SU-DHL-6 (cell line): ENCODE measurements around the gene RMP24.

Experiments
- H2AFZ ChIP-seq: fragments of 200-600 bp; sonication (generic); 2 replicates; pipeline ENCODE4 v1.6.1; 2014; ENCODE audit warnings: low read depth, mild to moderate bottlenecking, moderate library complexity, mixed read lengths, antibody characterized with exemption, low read length; ENCODE audit not compliant: severe bottlenecking
- H3F3A ChIP-seq: fragments of 200-600 bp; shearing (Covaris generic); 2 replicates; pipeline ENCODE4 v1.6.0; 2016; ENCODE audit warnings: antibody characterized with exemption, mild to moderate bottlenecking; ENCODE audit not compliant: insufficient read depth
- H3K27ac ChIP-seq: fragments of 200-600 bp; sonication (generic); 2 replicates; pipeline ENCODE4 v1.5.1; 2016; ENCODE audit warnings: low read depth, mild to moderate bottlenecking, low read length, moderate library complexity, mixed read lengths
- H3K27me3 ChIP-seq: fragments of 200-600 bp; sonication (generic), shearing (Covaris generic); 2 replicates; pipeline ENCODE4 v1.6.0; 2014; ENCODE audit warnings: mild to moderate bottlenecking, low read length
- H3K36me3 ChIP-seq: fragments of 200-600 bp; sonication (generic); 2 replicates; pipeline ENCODE4 v1.6.1; 2014; ENCODE audit warnings: mild to moderate bottlenecking, low read length, mixed read lengths
- H3K4me2 ChIP-seq: fragments of 300-600, 200-600 bp; shearing (Covaris generic), sonication (generic); 2 replicates; pipeline ENCODE4 v1.6.0; 2014; ENCODE audit warnings: low read length, low read depth, mild to moderate bottlenecking; ENCODE audit not compliant: poor library complexity, severe bottlenecking
- H3K4me3 ChIP-seq: fragments of 200-600 bp; sonication (generic); 2 replicates; pipeline ENCODE4 v1.5.1; 2014; ENCODE audit warnings: antibody characterized with exemption, low read length, mild to moderate bottlenecking, mixed read lengths; ENCODE audit not compliant: insufficient read depth, poor library complexity, severe bottlenecking
- H3K79me2 ChIP-seq: fragments of 200-600 bp; sonication (generic); 2 replicates; pipeline ENCODE4 v1.6.1; 2014; ENCODE audit warnings: mild to moderate bottlenecking, low read length, moderate library complexity; ENCODE audit not compliant: insufficient read depth
- H3K9ac ChIP-seq: fragments of 200-600 bp; sonication (generic); 2 replicates; pipeline ENCODE4 v1.7.0; 2014; ENCODE audit warnings: mild to moderate bottlenecking, low read length
- H3K9me2 ChIP-seq: fragments of 200-600 bp; sonication (generic); replicated peaks from 2 replicates; pipeline ENCODE4 v1.6.1; 2014; ENCODE audit warnings: low read length; ENCODE audit not compliant: insufficient read depth
- H3K9me3 ChIP-seq: fragments of 200-600 bp; sonication (generic); 2 replicates; pipeline ENCODE4 v1.6.1; 2014; ENCODE audit warnings: low read length, mixed read lengths; ENCODE audit not compliant: insufficient read depth
- H4K20me1 ChIP-seq: fragments of 200-600 bp; sonication (generic); 2 replicates; pipeline ENCODE4 v1.6.1; 2014; ENCODE audit warnings: low read depth, mild to moderate bottlenecking, antibody characterized with exemption, low read length, moderate library complexity, mixed read lengths
- CTCF ChIP-seq: fragments of 200-600 bp; sonication (generic); IDR thresholded peaks from one replicate; pipeline ENCODE4 v1.5.1; 2017; ENCODE audit warnings: antibody characterized with exemption, mild to moderate bottlenecking, low read length, moderate library complexity; ENCODE audit not compliant: insufficient read depth, poor library complexity, severe bottlenecking
- EZH2phosphoT487 ChIP-seq: fragments of 200-600 bp; sonication (generic), shearing (Covaris generic); conservative IDR thresholded peaks from 2 replicates; pipeline ENCODE4 v1.6.1; 2018; ENCODE audit warnings: mild to moderate bottlenecking, antibody characterized with exemption, low read length, moderate library complexity, mixed read lengths

The RMP24 gene

GRCh38 chr18:35941299-35941698, 31.2 kb upstream of the RMP24 start:
- no peak overlapping the region for H3K4me2 ChIP-seq
- H3K27ac ChIP-seq = no peak overlapping the region

DNA sequence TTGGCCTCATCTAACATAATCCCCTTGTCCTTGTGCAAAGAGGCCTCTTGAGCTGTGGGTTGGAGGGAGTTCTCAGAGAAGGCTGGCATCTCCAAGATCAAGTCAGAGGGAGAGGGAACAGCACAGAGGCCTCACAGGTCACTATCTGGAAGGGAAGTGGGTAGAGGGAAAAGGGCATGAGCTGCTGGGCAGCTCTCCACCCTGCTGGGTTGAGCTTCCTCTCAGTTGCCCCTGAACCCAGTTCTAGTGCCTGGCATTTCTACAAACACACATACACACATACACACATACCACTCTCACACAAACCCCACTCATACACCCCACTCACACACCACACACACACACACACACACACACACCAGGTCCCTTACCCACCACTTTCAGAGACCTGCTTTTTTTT, 30.3 kb upstream of the RMP24 start:
- Histone ChIP-seq H3F3A (no peaks in the 10 kb centered on the region), H3K9me3 (no peaks in the 10 kb centered on the region), H3K36me3 (no peaks in the 10 kb centered on the region), H3K4me2 (no peak overlapping the region), H3K27ac (no peak overlapping the region), H4K20me1 (no peaks in the 10 kb centered on the region), H3K27me3 (no peaks in the 10 kb centered on the region), H3K4me3 (no peak overlapping the region), H3K79me2 (no peaks in the 10 kb centered on the region), H2AFZ (no peak overlapping the region), H3K9ac (no peak overlapping the region), H3K9me2 (no peaks in the 10 kb centered on the region)
- no peak for TF ChIP-seq EZH2phosphoT487
- no peak for TF ChIP-seq CTCF

More at GRCh38 chr18:35941299-35941698, 31.2 kb upstream of the RMP24 start:
- TF ChIP-seq CTCF = no peak
- no peak for TF ChIP-seq EZH2phosphoT487
- no peak overlapping the region for H2AFZ ChIP-seq
- H3K9me2 ChIP-seq = no peaks in the 10 kb centered on the region
- no peaks in the 10 kb centered on the region for H4K20me1 ChIP-seq
- no peaks in the 10 kb centered on the region for H3K27me3 ChIP-seq
- H3F3A ChIP-seq = no peaks in the 10 kb centered on the region
- H3K79me2 ChIP-seq = no peaks in the 10 kb centered on the region
- no peak overlapping the region for H3K4me3 ChIP-seq
- no peaks in the 10 kb centered on the region for H3K36me3 ChIP-seq
- no peak overlapping the region for H3K9ac ChIP-seq
- no peaks in the 10 kb centered on the region for H3K9me3 ChIP-seq

GRCh38 chr18:35942661-35943060, 29.8 kb upstream of the RMP24 start:
- H4K20me1 ChIP-seq = no peaks in the 10 kb centered on the region
- no peak overlapping the region for H3K4me2 ChIP-seq
- no peaks in the 10 kb centered on the region for H3K9me3 ChIP-seq
- no peaks in the 10 kb centered on the region for H3K9me2 ChIP-seq
- no peaks in the 10 kb centered on the region for H3K27me3 ChIP-seq
- no peak overlapping the region for H3K9ac ChIP-seq
- no peak overlapping the region for H2AFZ ChIP-seq
- H3F3A ChIP-seq = no peaks in the 10 kb centered on the region
- TF ChIP-seq CTCF (no peak), EZH2phosphoT487 (no peak)
- H3K4me3 ChIP-seq = no peak overlapping the region
- no peaks in the 10 kb centered on the region for H3K79me2 ChIP-seq
- no peaks in the 10 kb centered on the region for H3K36me3 ChIP-seq
- no peak overlapping the region for H3K27ac ChIP-seq
